ENCODE data around the gene TSPAN10.

DNA sequence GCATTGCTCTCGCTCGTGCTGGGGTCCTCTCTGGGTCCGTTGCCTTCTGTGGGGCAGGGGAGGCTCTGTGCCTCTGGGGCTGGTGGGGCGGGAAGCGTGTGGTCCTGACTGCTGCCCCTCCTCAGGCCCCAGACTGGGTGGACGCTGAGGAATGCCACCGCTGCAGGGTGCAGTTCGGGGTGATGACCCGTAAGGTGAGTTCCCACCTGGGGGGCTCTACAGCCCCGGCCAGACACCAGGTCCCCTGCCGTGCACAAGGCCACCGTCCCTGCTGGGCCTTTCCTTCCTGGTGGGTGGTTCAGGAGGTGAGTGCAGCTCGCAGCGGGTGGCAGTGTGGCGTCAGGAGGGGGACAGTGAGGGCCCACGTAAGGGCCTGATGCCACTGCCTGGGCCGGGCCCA lies 53.6 kb downstream of the TSPAN10 start:
- TF ChIP-seq, protein P1, sequence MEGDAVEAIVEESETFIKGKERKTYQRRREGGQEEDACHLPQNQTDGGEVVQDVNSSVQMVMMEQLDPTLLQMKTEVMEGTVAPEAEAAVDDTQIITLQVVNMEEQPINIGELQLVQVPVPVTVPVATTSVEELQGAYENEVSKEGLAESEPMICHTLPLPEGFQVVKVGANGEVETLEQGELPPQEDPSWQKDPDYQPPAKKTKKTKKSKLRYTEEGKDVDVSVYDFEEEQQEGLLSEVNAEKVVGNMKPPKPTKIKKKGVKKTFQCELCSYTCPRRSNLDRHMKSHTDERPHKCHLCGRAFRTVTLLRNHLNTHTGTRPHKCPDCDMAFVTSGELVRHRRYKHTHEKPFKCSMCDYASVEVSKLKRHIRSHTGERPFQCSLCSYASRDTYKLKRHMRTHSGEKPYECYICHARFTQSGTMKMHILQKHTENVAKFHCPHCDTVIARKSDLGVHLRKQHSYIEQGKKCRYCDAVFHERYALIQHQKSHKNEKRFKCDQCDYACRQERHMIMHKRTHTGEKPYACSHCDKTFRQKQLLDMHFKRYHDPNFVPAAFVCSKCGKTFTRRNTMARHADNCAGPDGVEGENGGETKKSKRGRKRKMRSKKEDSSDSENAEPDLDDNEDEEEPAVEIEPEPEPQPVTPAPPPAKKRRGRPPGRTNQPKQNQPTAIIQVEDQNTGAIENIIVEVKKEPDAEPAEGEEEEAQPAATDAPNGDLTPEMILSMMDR (IDR thresholded peaks at IDR 0.05), result no peak
- no peak for TF ChIP-seq EP300 (IDR thresholded peaks at IDR 0.05)
- TF ChIP-seq POLR2A (IDR thresholded peaks at IDR 0.05), result no peak

Data from tibial nerve (tissue), 4 donors.